HL-60/S4 (cell line): ENCODE measurements around the gene LANCL2.

Source experiments
- in situ Hi-C: fragments of 300-500 bp; cut with MboI; formaldehyde crosslinking; loops from 2 replicates; pipeline ENCODE4 v1.14.3; 2022; ENCODE audit warnings: low sequenced_read_pairs

LANCL2 gene

GRCh38 chr7:55435466-55435865, 70.3 kb downstream of the LANCL2 start:
- in situ Hi-C loops: no loop called here

GRCh38 chr7:55436457-55436856, 71.3 kb downstream of the LANCL2 start:
- in situ Hi-C loops: no loop called here

GRCh38 chr7:55437375-55437774, 72.2 kb downstream of the LANCL2 start:
- in situ Hi-C loops: no loop called here

GRCh38 chr7:55438085-55438756, 73.1 kb downstream of the LANCL2 start:
- in situ Hi-C loops: no loop called here

- in situ Hi-C loops: no loop called here
Observed at GRCh38 chr7:55438757-55439525, 73.8 kb downstream of the LANCL2 start.

- in situ Hi-C loops: no loop called here
Observed at GRCh38 chr7:55439627-55440026, 74.5 kb downstream of the LANCL2 start.

GRCh38 chr7:55440040-55440690, 75.0 kb downstream of the LANCL2 start:
- in situ Hi-C loops: no loop called here

- in situ Hi-C loops: no loop called here
Observed at GRCh38 chr7:55441002-55441401, 75.9 kb downstream of the LANCL2 start.

- in situ Hi-C loops: no loop called here
Observed at GRCh38 chr7:55441774-55442522, 76.8 kb downstream of the LANCL2 start.

GRCh38 chr7:55444786-55445185, 79.6 kb downstream of the LANCL2 start:
- in situ Hi-C loops: no loop called here

GRCh38 chr7:55448526-55448925, 83.4 kb downstream of the LANCL2 start:
- in situ Hi-C loops: no loop called here

GRCh38 chr7:55449205-55449991, 84.3 kb downstream of the LANCL2 start:
- in situ Hi-C loops: no loop called here

- in situ Hi-C loops: no loop called here
Observed at GRCh38 chr7:55449992-55450535, 84.9 kb downstream of the LANCL2 start.

- in situ Hi-C loops: no loop called here
Observed at GRCh38 chr7:55452971-55453370, 87.8 kb downstream of the LANCL2 start.

GRCh38 chr7:55457801-55458200, 92.7 kb downstream of the LANCL2 start:
- in situ Hi-C loops: no loop called here

GRCh38 chr7:55458351-55458750, 93.2 kb downstream of the LANCL2 start:
- in situ Hi-C loops: no loop called here

- in situ Hi-C loops: no loop called here
Observed at GRCh38 chr7:55463686-55464262, 98.6 kb downstream of the LANCL2 start.

- in situ Hi-C loops: no loop called here
Observed at GRCh38 chr7:55464422-55464821, 99.3 kb downstream of the LANCL2 start.

GRCh38 chr7:55465691-55466090, 100.6 kb downstream of the LANCL2 start:
- in situ Hi-C loops: no loop called here
